K562 (cell line): ENCODE data around the gene ROR2. TPM values are rescaled to one million over a fixed set of nuclear protein-coding genes. Genes with fewer than 3 reads are reported as not detected.

Source experiments
- ATF7 ChIP-seq: fragments of 450-650 bp; IDR thresholded peaks from 2 replicates; pipeline ENCODE4 v1.7.1; 2014; ENCODE audit warnings: mild to moderate bottlenecking, moderate library complexity
- CTCFL ChIP-seq: IDR thresholded peaks from 2 replicates; pipeline ENCODE4 v1.6.1; 2011; ENCODE audit warnings: borderline replicate concordance, low read depth, mild to moderate bottlenecking, moderate library complexity, low read length; ENCODE audit not compliant: insufficient read depth, poor library complexity, severe bottlenecking
- DNMT1 ChIP-seq: fragments of 450-650 bp; IDR thresholded peaks from 2 replicates; pipeline ENCODE4 v1.6.1; 2016; ENCODE audit warnings: antibody characterized with exemption, mild to moderate bottlenecking
- E2F5 ChIP-seq: sonication (generic); formaldehyde crosslinking; IDR thresholded peaks from 2 replicates; pipeline ENCODE4 v1.8.0; 2022; ENCODE audit warnings: mild to moderate bottlenecking, missing genetic modification reagents
- HDAC2 ChIP-seq: fragments of 450-650 bp; IDR thresholded peaks from 2 replicates; pipeline ENCODE4 v1.6.1; 2016; ENCODE audit warnings: mild to moderate bottlenecking
- MAX ChIP-seq: sonication (generic); formaldehyde crosslinking; IDR thresholded peaks from 2 replicates; pipeline ENCODE4 v1.9.0; 2022; ENCODE audit warnings: mild to moderate bottlenecking, missing genetic modification reagents
- POLR2B ChIP-seq: fragments of 450-650 bp; IDR thresholded peaks from 2 replicates; pipeline ENCODE4 v1.6.1; 2018; ENCODE audit warnings: low read depth; ENCODE audit not compliant: partially characterized antibody
- POLR2G ChIP-seq: fragments of 200-400 bp; formaldehyde crosslinking; IDR thresholded peaks from 2 replicates; pipeline ENCODE4 v1.6.1; 2017; ENCODE audit warnings: low read depth, mild to moderate bottlenecking, antibody characterized with exemption, low read length, moderate library complexity
- TAF1 ChIP-seq: IDR thresholded peaks from 2 replicates; pipeline ENCODE4 v1.6.1; 2011; ENCODE audit warnings: mild to moderate bottlenecking, low read length, moderate library complexity; ENCODE audit not compliant: insufficient read depth, control insufficient read depth, severe bottlenecking; ENCODE audit errors: extremely low read depth
- ZBTB7A ChIP-seq: IDR thresholded peaks from 2 replicates; pipeline ENCODE4 v1.6.1; 2011; ENCODE audit warnings: low read depth, mild to moderate bottlenecking, low read length, moderate library complexity, borderline replicate concordance; ENCODE audit not compliant: control insufficient read depth
- ZNF143 ChIP-seq: sonication (generic); formaldehyde crosslinking; IDR thresholded peaks from 2 replicates; pipeline ENCODE4 v1.9.0; 2022; ENCODE audit warnings: mild to moderate bottlenecking, missing genetic modification reagents
- polyA plus RNA-seq, 8 experiments: library from polyadenylated mRNA; depleted of rRNA in 4 of 8; stranded (reverse) in 5 of 8; unstranded in 3 of 8; fragments of >200 nt; fragmentation: Nextera tagmentation in 2 of 8; fragmentation: Illumina TruSeq in 1 of 8; extraction: Ambion mirVana in 2 of 8; extraction: Trizol in 1 of 8; gene quantifications; 2 replicates each; pipeline versions ENCODE4 v1.2.1 to v1.2.3, GENCODE V29; 2011 to 2014; ENCODE audit warnings: inconsistent platforms in 1 of 8, missing spikeins in 1 of 8
- total RNA-seq, 7 experiments: library from RNA; depleted of rRNA in 6 of 7; stranded (reverse); fragments of >200 nt in 6 of 7; fragmentation: Illumina TruSeq in 2 of 7; extraction: Trizol in 2 of 7; gene quantifications; 2 replicates each; pipeline versions ENCODE4 v1.2.1 to v1.2.3, GENCODE V29; 2011 to 2021; ENCODE audit warnings: low replicate concordance in 1 of 7
- TF ChIP-seq, protein P1 (sequence below), 2 experiments: fragments of 450-650 bp; formaldehyde crosslinking in 1 of 2; IDR thresholded peaks; 2 replicates each; pipeline versions ENCODE4 v1.4.0 to v1.6.1; 2014 to 2020; ENCODE audit warnings: mild to moderate bottlenecking in 2 of 2, borderline replicate concordance in 1 of 2, low read depth in 1 of 2

The ROR2 gene
- total and polyA plus RNA-seq, 9 of the 15 experiments (the other 6 are each of a cell fraction or from before 2014, with no cell fraction given): 5.6 to 33.8 (median 15.3) TPM

- TF ChIP-seq CTCFL: no peak
- TF ChIP-seq MAX (CRISPR knock-in tag): no peak
- no peak for TF ChIP-seq ZBTB7A
- no peak for TF ChIP-seq E2F5 (CRISPR knock-in tag)
- no peak for TF ChIP-seq POLR2G
- no peak for TF ChIP-seq ZNF143 (CRISPR knock-in tag)
- TF ChIP-seq, protein P1, sequence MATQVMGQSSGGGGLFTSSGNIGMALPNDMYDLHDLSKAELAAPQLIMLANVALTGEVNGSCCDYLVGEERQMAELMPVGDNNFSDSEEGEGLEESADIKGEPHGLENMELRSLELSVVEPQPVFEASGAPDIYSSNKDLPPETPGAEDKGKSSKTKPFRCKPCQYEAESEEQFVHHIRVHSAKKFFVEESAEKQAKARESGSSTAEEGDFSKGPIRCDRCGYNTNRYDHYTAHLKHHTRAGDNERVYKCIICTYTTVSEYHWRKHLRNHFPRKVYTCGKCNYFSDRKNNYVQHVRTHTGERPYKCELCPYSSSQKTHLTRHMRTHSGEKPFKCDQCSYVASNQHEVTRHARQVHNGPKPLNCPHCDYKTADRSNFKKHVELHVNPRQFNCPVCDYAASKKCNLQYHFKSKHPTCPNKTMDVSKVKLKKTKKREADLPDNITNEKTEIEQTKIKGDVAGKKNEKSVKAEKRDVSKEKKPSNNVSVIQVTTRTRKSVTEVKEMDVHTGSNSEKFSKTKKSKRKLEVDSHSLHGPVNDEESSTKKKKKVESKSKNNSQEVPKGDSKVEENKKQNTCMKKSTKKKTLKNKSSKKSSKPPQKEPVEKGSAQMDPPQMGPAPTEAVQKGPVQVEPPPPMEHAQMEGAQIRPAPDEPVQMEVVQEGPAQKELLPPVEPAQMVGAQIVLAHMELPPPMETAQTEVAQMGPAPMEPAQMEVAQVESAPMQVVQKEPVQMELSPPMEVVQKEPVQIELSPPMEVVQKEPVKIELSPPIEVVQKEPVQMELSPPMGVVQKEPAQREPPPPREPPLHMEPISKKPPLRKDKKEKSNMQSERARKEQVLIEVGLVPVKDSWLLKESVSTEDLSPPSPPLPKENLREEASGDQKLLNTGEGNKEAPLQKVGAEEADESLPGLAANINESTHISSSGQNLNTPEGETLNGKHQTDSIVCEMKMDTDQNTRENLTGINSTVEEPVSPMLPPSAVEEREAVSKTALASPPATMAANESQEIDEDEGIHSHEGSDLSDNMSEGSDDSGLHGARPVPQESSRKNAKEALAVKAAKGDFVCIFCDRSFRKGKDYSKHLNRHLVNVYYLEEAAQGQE (IDR thresholded peaks at IDR 0.05; ENCODE audit: borderline replicate concordance): peak; percentile 16; the same call in 1 of the 2 replicates
- TF ChIP-seq, protein P1 (CRISPR knock-in tag; IDR thresholded peaks at IDR 0.05; ENCODE audit: low read depth): no peak
- TF ChIP-seq DNMT1: 0 out of 2 replicates have a peak, but pooled peaks have one; percentile 76
- no peak for TF ChIP-seq ATF7
- TF ChIP-seq POLR2B: no peak
- TF ChIP-seq TAF1: no peak
- TF ChIP-seq HDAC2: 0 out of 2 replicates have a peak, but pooled peaks have one; percentile 20
Observed at GRCh38 chr9:91907484-91908292, 42.3 kb downstream of the ROR2 start (continued).
